GM23338 (cell line): Measurements from ENCODE around the gene FAHD1.

Source experiments
- CREB1 ChIP-seq: fragments of 250-450 bp; sonication (Bioruptor Pico); IDR thresholded peaks from 2 replicates; pipeline ENCODE4 v1.5.0; 2020; ENCODE audit warnings: low read depth, mild to moderate bottlenecking, moderate library complexity
- EZH2 ChIP-seq: fragments of 200-600 bp; sonication (generic); IDR thresholded peaks from one replicate; pipeline ENCODE4 v1.8.0; 2017; ENCODE audit warnings: antibody characterized with exemption, mild to moderate bottlenecking, low read depth; ENCODE audit not compliant: unreplicated experiment
- EZH2phosphoT487 ChIP-seq: fragments of 200-600 bp; sonication (generic); IDR thresholded peaks from one replicate; pipeline ENCODE4 v1.8.1; 2018; ENCODE audit warnings: antibody characterized with exemption; ENCODE audit not compliant: unreplicated experiment
- POLR2AphosphoS5 ChIP-seq: IDR thresholded peaks from 2 replicates; pipeline ENCODE4 v1.6.1; 2016; ENCODE audit warnings: antibody characterized with exemption, low read depth
- REST ChIP-seq: IDR thresholded peaks from one replicate; pipeline ENCODE4 v1.6.1; 2018; ENCODE audit warnings: antibody characterized with exemption; ENCODE audit not compliant: unreplicated experiment
- TF ChIP-seq, protein P1 (sequence below), 2 experiments: fragments of 200-600 bp in 1 of 2; sonication (generic) in 1 of 2; conservative IDR thresholded peaks; 2 replicates each; pipeline versions ENCODE4 v1.5.1 to v1.6.1; 2016 to 2017; ENCODE audit warnings: antibody characterized with exemption in 2 of 2, low read depth in 2 of 2, mild to moderate bottlenecking in 2 of 2, moderate library complexity in 1 of 2

DNA sequence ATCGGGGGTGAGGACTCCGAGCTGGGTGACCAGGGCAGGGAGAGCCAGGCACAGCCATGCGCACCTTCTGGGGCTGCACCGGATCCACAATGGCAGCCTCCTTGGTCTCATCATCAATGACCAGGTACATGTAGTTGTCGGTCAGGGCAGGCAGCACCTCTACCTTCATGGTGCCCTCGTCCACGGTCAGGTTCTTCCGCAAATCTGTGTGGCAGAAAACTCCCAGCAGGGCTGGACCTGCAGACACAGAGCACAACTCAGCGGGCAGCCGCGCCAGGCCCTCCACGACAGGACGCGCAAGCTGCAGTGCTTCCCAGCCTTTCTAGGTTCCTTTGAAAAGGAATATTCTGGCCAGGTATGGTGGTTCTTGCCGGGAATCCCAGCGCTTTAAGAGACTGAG lies 4.2 kb upstream of the FAHD1 start:
- TF ChIP-seq, protein P1, sequence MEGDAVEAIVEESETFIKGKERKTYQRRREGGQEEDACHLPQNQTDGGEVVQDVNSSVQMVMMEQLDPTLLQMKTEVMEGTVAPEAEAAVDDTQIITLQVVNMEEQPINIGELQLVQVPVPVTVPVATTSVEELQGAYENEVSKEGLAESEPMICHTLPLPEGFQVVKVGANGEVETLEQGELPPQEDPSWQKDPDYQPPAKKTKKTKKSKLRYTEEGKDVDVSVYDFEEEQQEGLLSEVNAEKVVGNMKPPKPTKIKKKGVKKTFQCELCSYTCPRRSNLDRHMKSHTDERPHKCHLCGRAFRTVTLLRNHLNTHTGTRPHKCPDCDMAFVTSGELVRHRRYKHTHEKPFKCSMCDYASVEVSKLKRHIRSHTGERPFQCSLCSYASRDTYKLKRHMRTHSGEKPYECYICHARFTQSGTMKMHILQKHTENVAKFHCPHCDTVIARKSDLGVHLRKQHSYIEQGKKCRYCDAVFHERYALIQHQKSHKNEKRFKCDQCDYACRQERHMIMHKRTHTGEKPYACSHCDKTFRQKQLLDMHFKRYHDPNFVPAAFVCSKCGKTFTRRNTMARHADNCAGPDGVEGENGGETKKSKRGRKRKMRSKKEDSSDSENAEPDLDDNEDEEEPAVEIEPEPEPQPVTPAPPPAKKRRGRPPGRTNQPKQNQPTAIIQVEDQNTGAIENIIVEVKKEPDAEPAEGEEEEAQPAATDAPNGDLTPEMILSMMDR (conservative IDR thresholded peaks at IDR 0.05; ENCODE audit: low read depth in 2 of 2), result no peak
- no peak for TF ChIP-seq CREB1 (CRISPR knock-in tag)
- TF ChIP-seq EZH2phosphoT487, result no peak
- TF ChIP-seq EZH2, result no peak
- TF ChIP-seq REST, result no peak
- no peak for TF ChIP-seq POLR2AphosphoS5
